Measurements from ENCODE around the gene TNFSF18.

The TNFSF18 gene, protein sequence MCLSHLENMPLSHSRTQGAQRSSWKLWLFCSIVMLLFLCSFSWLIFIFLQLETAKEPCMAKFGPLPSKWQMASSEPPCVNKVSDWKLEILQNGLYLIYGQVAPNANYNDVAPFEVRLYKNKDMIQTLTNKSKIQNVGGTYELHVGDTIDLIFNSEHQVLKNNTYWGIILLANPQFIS

GRCh38 chr1:173050865-173051264 lies at the start of gene TNFSF18:
Gene TNFSF18, minus strand, starts transcription at chr1:173050941. Its CDS starts 45 bp downstream, at chr1:173050896.
- Histone ChIP-seq H3K36me3 (ENCODE audit: insufficient read depth, low read length) (no peaks in the 10 kb centered on the region), H3K9ac (ENCODE audit: insufficient read length) (no peak within 1 kb of the TSS), H3K27ac (no peak within 1 kb of the TSS), H3K9me3 (ENCODE audit: low read depth, low read length) (no peaks in the 10 kb centered on the region), H3K4me3 (no peak within 1 kb of the TSS)
- peak; percentile 28 for DNase-seq (ENCODE audit: low read depth, low spot score)
- no peak for TF ChIP-seq POLR2AphosphoS5 (IDR thresholded peaks at IDR 0.05; ENCODE audit: borderline replicate concordance, low read depth, low read length)
- TF ChIP-seq FOXP2 (optimal IDR thresholded peaks at IDR 0.05; ENCODE audit: control extremely low read depth, extremely low read length, insufficient read depth) = no peak
- TF ChIP-seq EZH2 (IDR thresholded peaks at IDR 0.05) = no peak

DNA sequence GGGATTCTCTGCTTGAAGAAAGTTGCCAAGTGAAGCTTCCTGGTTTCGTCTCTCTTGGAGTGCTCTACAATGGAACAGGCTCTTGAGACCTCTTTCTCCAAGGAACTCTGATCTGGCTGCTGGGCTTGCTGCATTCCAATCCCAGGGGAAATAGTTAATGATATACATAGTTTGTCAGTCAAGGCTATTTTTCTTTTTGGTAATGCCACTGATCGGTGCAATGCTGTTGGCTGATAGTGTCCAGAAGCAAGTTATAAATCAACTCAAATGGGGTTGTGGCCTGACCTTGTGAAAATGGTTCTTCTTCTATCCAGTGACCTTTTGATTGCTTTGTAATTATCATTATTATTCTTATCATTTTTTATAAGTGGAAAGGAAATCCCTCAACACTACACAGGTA lies 48.4 kb upstream of the TNFSF18 start:
- Histone ChIP-seq H3K36me3 (ENCODE audit: insufficient read depth, low read length) (no peaks in the 10 kb centered on the region), H3K4me3 (no peak overlapping the region), H3K9ac (ENCODE audit: insufficient read length) (no peak overlapping the region), H3K27ac (no peak overlapping the region), H3K9me3 (ENCODE audit: low read depth, low read length) (no peaks in the 10 kb centered on the region)
- TF ChIP-seq POLR2AphosphoS5 (IDR thresholded peaks at IDR 0.05; ENCODE audit: borderline replicate concordance, low read depth, low read length) = no peak
- no peak for TF ChIP-seq EZH2 (IDR thresholded peaks at IDR 0.05)
- no peak for TF ChIP-seq FOXP2 (optimal IDR thresholded peaks at IDR 0.05; ENCODE audit: control extremely low read depth, extremely low read length, insufficient read depth)
- no peak for DNase-seq (ENCODE audit: low read depth, low spot score)

DNA sequence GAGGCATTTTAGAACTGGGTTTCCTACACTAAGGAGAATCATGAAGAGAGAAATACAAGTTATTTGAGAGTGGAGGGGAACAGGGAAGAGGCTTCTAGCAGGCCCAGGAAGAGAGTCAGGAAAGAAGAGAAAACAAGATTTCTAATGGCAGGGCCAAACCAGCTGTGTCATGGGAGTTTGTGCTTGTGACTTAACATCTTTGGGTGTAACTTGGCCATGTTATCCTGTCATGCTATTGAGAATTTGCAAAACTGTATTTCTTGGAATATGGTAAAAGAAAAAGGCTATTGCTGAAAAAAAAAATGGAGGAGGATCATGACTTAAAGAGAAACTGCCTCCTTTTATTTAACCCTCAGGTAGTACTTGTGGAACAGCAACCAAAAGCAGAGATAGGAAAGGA lies 47.4 kb upstream of the TNFSF18 start:
- no peak overlapping the region for H3K4me3 ChIP-seq
- no peak for DNase-seq (ENCODE audit: low read depth, low spot score)
- no peaks in the 10 kb centered on the region for H3K36me3 ChIP-seq (ENCODE audit: insufficient read depth, low read length)
- no peaks in the 10 kb centered on the region for H3K9me3 ChIP-seq (ENCODE audit: low read depth, low read length)
- H3K9ac ChIP-seq (ENCODE audit: insufficient read length) = no peak overlapping the region
- TF ChIP-seq EZH2 (IDR thresholded peaks at IDR 0.05) = no peak
- TF ChIP-seq FOXP2 (optimal IDR thresholded peaks at IDR 0.05; ENCODE audit: control extremely low read depth, extremely low read length, insufficient read depth) = no peak
- no peak for TF ChIP-seq POLR2AphosphoS5 (IDR thresholded peaks at IDR 0.05; ENCODE audit: borderline replicate concordance, low read depth, low read length)
- H3K27ac ChIP-seq = no peak overlapping the region

DNA sequence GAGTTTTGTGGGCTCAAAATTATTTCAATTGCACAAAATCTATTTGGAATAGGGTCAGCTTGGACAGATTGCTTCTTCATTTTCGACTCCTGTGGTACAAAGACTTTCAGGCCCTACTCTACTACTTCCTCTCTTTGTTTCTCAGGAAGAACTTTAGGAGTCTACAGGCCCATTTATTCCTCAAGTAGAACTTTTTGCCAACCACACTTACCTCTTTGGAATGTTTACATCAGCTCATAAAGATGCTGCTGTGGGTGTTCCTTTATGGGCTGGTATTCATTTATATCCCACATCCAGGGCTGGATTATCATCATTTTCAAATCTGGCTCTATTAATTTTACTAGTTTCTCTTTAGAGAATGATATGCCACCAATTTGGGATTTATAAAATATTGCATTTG lies 46.3 kb upstream of the TNFSF18 start:
- Histone ChIP-seq H3K4me3 (no peak overlapping the region), H3K36me3 (ENCODE audit: insufficient read depth, low read length) (no peaks in the 10 kb centered on the region), H3K9ac (ENCODE audit: insufficient read length) (no peak overlapping the region), H3K9me3 (ENCODE audit: low read depth, low read length) (no peaks in the 10 kb centered on the region), H3K27ac (no peak overlapping the region)
- TF ChIP-seq POLR2AphosphoS5 (IDR thresholded peaks at IDR 0.05; ENCODE audit: borderline replicate concordance, low read depth, low read length) (no peak), FOXP2 (optimal IDR thresholded peaks at IDR 0.05; ENCODE audit: control extremely low read depth, extremely low read length, insufficient read depth) (no peak), EZH2 (IDR thresholded peaks at IDR 0.05) (no peak)
- DNase-seq (ENCODE audit: low read depth, low spot score) = no peak

DNA sequence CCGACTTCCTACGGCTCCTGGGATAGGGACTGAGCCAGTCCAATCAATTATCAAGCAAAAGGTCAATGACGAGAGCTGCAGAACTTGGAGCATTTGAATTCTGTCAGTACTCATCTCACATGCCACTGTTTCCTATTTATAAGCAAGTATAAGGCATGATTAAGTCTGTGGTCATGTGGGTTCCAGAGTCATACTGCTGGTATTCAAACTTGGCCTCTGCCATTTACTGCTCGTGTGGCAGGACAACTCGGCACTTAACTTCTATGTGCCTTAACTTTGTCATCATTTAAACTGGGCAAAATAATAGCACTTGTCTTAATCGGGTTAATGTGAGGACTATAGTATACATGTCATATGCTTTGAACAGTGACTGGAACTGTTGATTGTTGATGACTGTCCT lies 44.9 kb upstream of the TNFSF18 start:
- Histone ChIP-seq H3K4me3 (no peak overlapping the region), H3K27ac (no peak overlapping the region), H3K9ac (ENCODE audit: insufficient read length) (no peak overlapping the region), H3K9me3 (ENCODE audit: low read depth, low read length) (no peaks in the 10 kb centered on the region), H3K36me3 (ENCODE audit: insufficient read depth, low read length) (no peaks in the 10 kb centered on the region)
- TF ChIP-seq EZH2 (IDR thresholded peaks at IDR 0.05) (no peak), FOXP2 (optimal IDR thresholded peaks at IDR 0.05; ENCODE audit: control extremely low read depth, extremely low read length, insufficient read depth) (no peak), POLR2AphosphoS5 (IDR thresholded peaks at IDR 0.05; ENCODE audit: borderline replicate concordance, low read depth, low read length) (no peak)
- DNase-seq (ENCODE audit: low read depth, low spot score) = no peak

DNA sequence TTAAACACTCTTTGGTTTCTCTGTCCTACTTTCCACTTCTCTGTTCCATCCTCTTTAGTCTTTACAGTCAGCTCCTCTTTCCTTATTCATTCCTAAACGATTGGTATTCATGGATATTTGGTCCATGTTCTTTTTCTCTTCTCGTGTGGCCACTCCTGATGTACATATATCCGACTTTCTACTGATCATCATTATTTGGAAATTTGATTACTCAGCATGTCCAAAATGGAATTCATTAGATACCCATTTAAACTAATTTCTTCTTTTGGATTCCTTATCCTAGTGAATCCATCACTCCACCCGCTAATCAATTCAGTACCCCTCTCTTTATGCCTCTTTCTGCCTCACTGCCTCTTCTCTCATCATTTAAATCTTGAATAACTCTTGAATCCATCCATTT lies 43.8 kb upstream of the TNFSF18 start:
- no peak overlapping the region for H3K27ac ChIP-seq
- TF ChIP-seq FOXP2 (optimal IDR thresholded peaks at IDR 0.05; ENCODE audit: control extremely low read depth, extremely low read length, insufficient read depth) (no peak), POLR2AphosphoS5 (IDR thresholded peaks at IDR 0.05; ENCODE audit: borderline replicate concordance, low read depth, low read length) (no peak), EZH2 (IDR thresholded peaks at IDR 0.05) (no peak)
- DNase-seq (ENCODE audit: low read depth, low spot score) = no peak
- no peaks in the 10 kb centered on the region for H3K36me3 ChIP-seq (ENCODE audit: insufficient read depth, low read length)
- H3K9me3 ChIP-seq (ENCODE audit: low read depth, low read length) = no peaks in the 10 kb centered on the region
- no peak overlapping the region for H3K4me3 ChIP-seq
- H3K9ac ChIP-seq (ENCODE audit: insufficient read length) = no peak overlapping the region

- Histone ChIP-seq H3K9ac (ENCODE audit: insufficient read length) (no peak overlapping the region), H3K36me3 (ENCODE audit: insufficient read depth, low read length) (no peaks in the 10 kb centered on the region), H3K9me3 (ENCODE audit: low read depth, low read length) (no peaks in the 10 kb centered on the region), H3K4me3 (no peak overlapping the region), H3K27ac (no peak overlapping the region)
- no peak for DNase-seq (ENCODE audit: low read depth, low spot score)
- no peak for TF ChIP-seq EZH2 (IDR thresholded peaks at IDR 0.05)
- no peak for TF ChIP-seq FOXP2 (optimal IDR thresholded peaks at IDR 0.05; ENCODE audit: control extremely low read depth, extremely low read length, insufficient read depth)
- no peak for TF ChIP-seq POLR2AphosphoS5 (IDR thresholded peaks at IDR 0.05; ENCODE audit: borderline replicate concordance, low read depth, low read length)
Measured at GRCh38 chr1:173093691-173094445, 43.1 kb upstream of the TNFSF18 start.

GRCh38 chr1:173084292-173084691 lies 33.6 kb upstream of the TNFSF18 start:
- H3K9ac ChIP-seq (ENCODE audit: insufficient read length) = no peak overlapping the region
- TF ChIP-seq POLR2AphosphoS5 (IDR thresholded peaks at IDR 0.05; ENCODE audit: borderline replicate concordance, low read depth, low read length) (no peak), FOXP2 (optimal IDR thresholded peaks at IDR 0.05; ENCODE audit: control extremely low read depth, extremely low read length, insufficient read depth) (no peak), EZH2 (IDR thresholded peaks at IDR 0.05) (no peak)
- DNase-seq (ENCODE audit: low read depth, low spot score) = no peak

More at GRCh38 chr1:173084292-173084691, 33.6 kb upstream of the TNFSF18 start:
- H3K36me3 ChIP-seq (ENCODE audit: insufficient read depth, low read length) = no peaks in the 10 kb centered on the region
- no peaks in the 10 kb centered on the region for H3K9me3 ChIP-seq (ENCODE audit: low read depth, low read length)
- H3K4me3 ChIP-seq = no peak overlapping the region
- no peak overlapping the region for H3K27ac ChIP-seq
